H1 (cell line): ENCODE results near the gene MMP17. TPM values are rescaled to one million over a fixed set of nuclear protein-coding genes. Genes with fewer than 3 reads are reported as not detected.

ENCODE experiments used
- CTCF ChIA-PET: fragments of 300-600 bp; sonication (Branson Sonifier 250); formaldehyde crosslinking; loops from one replicate; lab custom pipeline; 2021; ENCODE audit not compliant: partially characterized antibody; lab: Charles Lee
- POLR2A ChIA-PET: fragments of 300-600 bp; sonication (Branson Sonifier 250); formaldehyde crosslinking; loops from one replicate; lab custom pipeline; 2021; ENCODE audit warnings: inconsistent platforms; ENCODE audit not compliant: partially characterized antibody; lab: Charles Lee
- DNase-seq, 2 experiments: peaks; one replicate each; pipeline versions ENCODE4 v3.0.0 to v3.0.0-alpha.2; 2010 to 2022; ENCODE audit warnings: low spot score in 2 of 2, low read depth in 1 of 2, mixed read lengths in 1 of 2
- FAIRE-seq: peaks from 2 replicates; lab custom pipeline; 2011; peaks lifted over from hg19 to GRCh38; lab: Jason Lieb, UNC
- H2AFZ ChIP-seq: 2 replicates; pipeline ENCODE4 v1.8.1; 2012; ENCODE audit warnings: low read length, inconsistent platforms
- H2AK5ac ChIP-seq: 2 replicates; pipeline ENCODE4 v1.6.1; 2013; ENCODE audit warnings: low read depth, low read length
- H2BK120ac ChIP-seq: replicated peaks from 2 replicates; pipeline ENCODE3; 2013; ENCODE audit warnings: low read depth, low read length, inconsistent platforms
- H2BK12ac ChIP-seq: 2 replicates; pipeline ENCODE4 v1.6.1; 2013; ENCODE audit warnings: low read depth, low read length
- H2BK15ac ChIP-seq: 2 replicates; pipeline ENCODE4 v1.6.1; 2013; ENCODE audit warnings: low read length
- H2BK20ac ChIP-seq: 2 replicates; pipeline ENCODE4 v1.6.1; 2013; ENCODE audit warnings: low read length
- H2BK5ac ChIP-seq: 2 replicates; pipeline ENCODE4 v1.6.1; 2013; ENCODE audit warnings: low read depth, low read length
- H3K14ac ChIP-seq: 2 replicates; pipeline ENCODE4 v1.6.1; 2013; ENCODE audit warnings: inconsistent platforms; ENCODE audit not compliant: insufficient read length
- H3K18ac ChIP-seq: 2 replicates; pipeline ENCODE4 v1.6.1; 2013; ENCODE audit warnings: low read length; ENCODE audit errors: extremely low read depth
- H3K23ac ChIP-seq: 2 replicates; pipeline ENCODE4 v1.6.1; 2013; ENCODE audit warnings: inconsistent platforms; ENCODE audit not compliant: insufficient read length
- H3K23me2 ChIP-seq: 2 replicates; pipeline ENCODE4 v1.6.1; 2013; ENCODE audit warnings: low read depth, low read length
- H3K27ac ChIP-seq: 2 replicates; pipeline ENCODE4 v1.6.1; 2011; ENCODE audit warnings: low read depth, low read length, inconsistent platforms
- H3K27me3 ChIP-seq, 4 experiments: replicated peaks in 1 of 4; 1 replicate in 1 of 4; 2 replicates in 3 of 4; pipeline versions ENCODE4 v1.6.1 to v1.8.1; 2011 to 2013; ENCODE audit warnings: low read length in 3 of 4, mild to moderate bottlenecking in 3 of 4, inconsistent platforms in 2 of 4, mixed read lengths in 2 of 4, moderate library complexity in 1 of 4; ENCODE audit not compliant: control insufficient read depth in 3 of 4, insufficient read depth in 3 of 4; ENCODE audit errors: extremely low read depth in 1 of 4
- H3K36me3 ChIP-seq, 4 experiments: 2 replicates each; pipeline versions ENCODE4 v1.6.1 to v1.8.1; 2011 to 2013; ENCODE audit warnings: mild to moderate bottlenecking in 4 of 4, low read length in 3 of 4, moderate library complexity in 2 of 4, control low read depth in 1 of 4, inconsistent platforms in 1 of 4; ENCODE audit not compliant: insufficient read depth in 4 of 4, control insufficient read depth in 2 of 4
- H3K4ac ChIP-seq: replicated peaks from 2 replicates; pipeline ENCODE3; 2013; ENCODE audit warnings: low read length, low read depth, mixed read lengths, inconsistent platforms; ENCODE audit not compliant: insufficient read length
- H3K4me1 ChIP-seq, 4 experiments: replicated peaks in 1 of 4; 1 replicate in 1 of 4; 2 replicates in 3 of 4; pipeline versions ENCODE4 v1.6.1 to v1.8.1; 2011 to 2013; ENCODE audit warnings: low read length in 3 of 4, inconsistent platforms in 2 of 4, mixed read lengths in 1 of 4; ENCODE audit not compliant: insufficient read depth in 4 of 4, control insufficient read depth in 3 of 4
- H3K4me2 ChIP-seq, 2 experiments: 2 replicates each; pipeline versions ENCODE4 v1.6.1 to v1.8.1; 2011 to 2013; ENCODE audit warnings: low read depth in 2 of 2, low read length in 2 of 2, control low read depth in 1 of 2, inconsistent platforms in 1 of 2, mild to moderate bottlenecking in 1 of 2; ENCODE audit not compliant: insufficient read depth in 1 of 2
- H3K4me3 ChIP-seq, 4 experiments: fragments of 200-600, 300-600 bp in 1 of 4; sonication (generic), shearing (Covaris generic), sonication (Bioruptor Twin) in 1 of 4; 2 replicates each; pipeline versions ENCODE4 v1.5.1 to v1.8.1; 2011 to 2016; ENCODE audit warnings: low read length in 4 of 4, low read depth in 3 of 4, control low read depth in 2 of 4, inconsistent platforms in 2 of 4, mild to moderate bottlenecking in 2 of 4, mixed read lengths in 1 of 4, moderate library complexity in 1 of 4; ENCODE audit not compliant: insufficient read depth in 2 of 4; ENCODE audit errors: extremely low read depth in 1 of 4
- H3K56ac ChIP-seq: replicated peaks from 2 replicates; pipeline ENCODE3; 2013; ENCODE audit warnings: low read depth, mild to moderate bottlenecking, mixed read lengths, low read length, inconsistent platforms; ENCODE audit not compliant: insufficient read length
- H3K79me1 ChIP-seq: 2 replicates; pipeline ENCODE4 v1.6.1; 2013; ENCODE audit warnings: low read depth, low read length, control low read depth
- H3K79me2 ChIP-seq, 2 experiments: 2 replicates each; pipeline versions ENCODE4 v1.6.1 to v1.8.1; 2012 to 2013; ENCODE audit warnings: low read length in 2 of 2, mild to moderate bottlenecking in 2 of 2, inconsistent platforms in 1 of 2; ENCODE audit not compliant: insufficient read depth in 2 of 2, control insufficient read depth in 1 of 2
- H3K9ac ChIP-seq, 4 experiments: replicated peaks in 1 of 4; 1 replicate in 1 of 4; 2 replicates in 3 of 4; pipeline versions ENCODE4 v1.6.1 to v1.8.1; 2011 to 2013; ENCODE audit warnings: low read depth in 3 of 4, low read length in 3 of 4, control low read depth in 2 of 4, mild to moderate bottlenecking in 2 of 4, moderate library complexity in 2 of 4, inconsistent platforms in 1 of 4; ENCODE audit errors: extremely low read depth in 1 of 4
- H3K9me3 ChIP-seq, 2 experiments: 2 replicates each; pipeline versions ENCODE4 v1.6.1 to v1.8.1; 2012 to 2013; ENCODE audit warnings: mild to moderate bottlenecking in 2 of 2, moderate library complexity in 2 of 2, control low read depth in 1 of 2, inconsistent platforms in 1 of 2, low read depth in 1 of 2, low read length in 1 of 2, mixed read lengths in 1 of 2; ENCODE audit not compliant: insufficient read depth in 2 of 2
- H4K20me1 ChIP-seq, 2 experiments: replicated peaks in 1 of 2; 2 replicates each; pipeline versions ENCODE3 to v1.8.1; 2011 to 2013; ENCODE audit warnings: inconsistent platforms in 2 of 2, low read length in 2 of 2, mild to moderate bottlenecking in 1 of 2; ENCODE audit not compliant: insufficient read depth in 2 of 2, control insufficient read depth in 1 of 2
- H4K5ac ChIP-seq: 2 replicates; pipeline ENCODE4 v1.6.1; 2013; ENCODE audit warnings: low read length, low read depth, mixed read lengths, inconsistent platforms; ENCODE audit not compliant: insufficient read length
- H4K8ac ChIP-seq: 2 replicates; pipeline ENCODE4 v1.8.0; 2013; ENCODE audit warnings: mild to moderate bottlenecking, moderate library complexity, low read length, inconsistent platforms; ENCODE audit not compliant: insufficient read depth; ENCODE audit errors: extremely low read depth
- H4K91ac ChIP-seq: replicated peaks from 2 replicates; pipeline ENCODE3; 2013; ENCODE audit warnings: low read length, mixed read lengths, inconsistent platforms; ENCODE audit not compliant: insufficient read length
- ATF3 ChIP-seq: IDR thresholded peaks from 2 replicates; pipeline ENCODE4 v1.6.1; 2011; ENCODE audit warnings: low read depth, mild to moderate bottlenecking, low read length; ENCODE audit not compliant: insufficient read depth
- CTBP2 ChIP-seq: IDR thresholded peaks from 2 replicates; pipeline ENCODE4 v1.7.0; 2011; ENCODE audit warnings: borderline replicate concordance, mild to moderate bottlenecking, moderate library complexity, mixed read lengths, low read length; ENCODE audit not compliant: insufficient read depth, insufficient read length
- E2F6 ChIP-seq: IDR thresholded peaks from 2 replicates; pipeline ENCODE4 v1.6.1; 2012; ENCODE audit warnings: inconsistent platforms
- EZH2 ChIP-seq: fragments of 200-600 bp; sonication (generic); IDR thresholded peaks from 2 replicates; pipeline ENCODE4 v1.7.1; 2012; ENCODE audit warnings: low read depth, mild to moderate bottlenecking, moderate library complexity, low read length, inconsistent platforms; ENCODE audit not compliant: severe bottlenecking
- FOSL1 ChIP-seq: IDR thresholded peaks from 2 replicates; pipeline ENCODE4 v1.6.1; 2011; ENCODE audit warnings: mild to moderate bottlenecking, low read depth, low read length, moderate library complexity; ENCODE audit not compliant: insufficient read depth
- GABPA ChIP-seq: IDR thresholded peaks from 2 replicates; pipeline ENCODE4 v1.6.1; 2011; ENCODE audit warnings: mild to moderate bottlenecking, low read length, moderate library complexity, borderline replicate concordance; ENCODE audit not compliant: insufficient read depth
- RNF2 ChIP-seq: fragments of 200-900, 300-1000 bp; sonication (generic); IDR thresholded peaks from 2 replicates; pipeline ENCODE4 v1.7.1; 2016; ENCODE audit warnings: borderline replicate concordance, low read depth, mild to moderate bottlenecking, antibody characterized with exemption, low read length; ENCODE audit not compliant: poor library complexity, severe bottlenecking; ENCODE audit errors: missing control alignments
- SIN3A ChIP-seq, 2 experiments: IDR thresholded peaks in 1 of 2; conservative IDR thresholded peaks in 1 of 2; 2 replicates each; pipeline ENCODE4 v1.6.1; 2011 to 2012; ENCODE audit warnings: low read length in 2 of 2, improper control_type of control experiment in 1 of 2, low read depth in 1 of 2, mild to moderate bottlenecking in 1 of 2
- SIX5 ChIP-seq: IDR thresholded peaks from 2 replicates; pipeline ENCODE4 v1.6.1; 2011; ENCODE audit warnings: mild to moderate bottlenecking, low read depth, low read length
- TAF7 ChIP-seq: optimal IDR thresholded peaks from 2 replicates; pipeline ENCODE3; 2011; ENCODE audit warnings: low read depth, mild to moderate bottlenecking, inconsistent platforms, low read length, moderate library complexity, borderline replicate concordance
- TCF12 ChIP-seq: IDR thresholded peaks from 2 replicates; pipeline ENCODE4 v1.6.1; 2011; ENCODE audit warnings: low read depth, mild to moderate bottlenecking, low read length
- WGBS, 2 experiments: shearing (Covaris generic) in 1 of 2; methylation state at CpG; one replicate each; pipeline versions ENCODE4 v1.1.6 to v1.1.7; 2013 to 2015; ENCODE audit warnings: low lambda C conversion rate in 2 of 2, mixed read lengths in 2 of 2, inconsistent platforms in 1 of 2, low coverage in 1 of 2, missing lambda C conversion rate in 1 of 2; ENCODE audit not compliant: insufficient replicate concordance in 2 of 2, insufficient coverage in 1 of 2, insufficient read length in 1 of 2; ENCODE audit errors: extremely low coverage in 1 of 2, missing lambda C conversion rate in 1 of 2; 5-methylcytosine and 5-hydroxymethylcytosine counted together
- polyA plus RNA-seq, 7 experiments: library from polyadenylated mRNA; depleted of rRNA in 3 of 7; stranded (reverse) in 5 of 7; unstranded in 2 of 7; fragments of >200 nt in 5 of 7; fragments of 200-250 nt in 2 of 7; gene quantifications; 1 replicate in 5 of 7; 2 replicates in 1 of 7; 4 replicates in 1 of 7; pipeline versions ENCODE4 v1.2.1 to v1.2.3, GENCODE V29; 2011 to 2013; ENCODE audit warnings: missing spikeins in 2 of 7, mixed read lengths in 2 of 7
- total RNA-seq: library from RNA; stranded (reverse); fragmentation: NEBNext Ultra II Directional; extraction: Animal tissue kit (Norgen Biotek cat#: 25700); gene quantifications from 2 replicates; pipeline ENCODE4 v1.2.1, GENCODE V29; 2021

MMP17 gene
- total and polyA plus RNA-seq, 2 of the 8 experiments (the other 6 are each of a cell fraction or from before 2014, with no cell fraction given), result 41.3 to 53.8 TPM

- 93% methylated on average over 29 of the region's 29 CpGs; no CpG with 5 or more reads in 1 of the 2 experiments for WGBS, 2 experiments
- peaks cover 2 to 51% (median 14%) of the 10 kb centered on the region in 4 experiments; a peak in 6 of 8 replicates for H3K36me3 ChIP-seq
- peaks cover 0 to 7% of the 10 kb centered on the region in 2 experiments for H4K20me1 ChIP-seq
- no peak overlapping the region for H3K14ac ChIP-seq
- DNase-seq, result no peak
- ChIA-PET CTCF (interaction anchor here (0.6 to 2.1 kb wide), 5 partner anchors 8 to 176 kb away, joined by 3 to 5 read pairs (median 4); no protein-coding TSS in a partner anchor), POLR2A (interaction anchor here (0.9 to 1.1 kb wide), 2 partner anchors 17 to 81 kb away, joined by 3 read pairs; partner anchors contain the start of gene MMP17)
- H2BK120ac ChIP-seq, result no peak overlapping the region
- no peaks in the 10 kb centered on the region for H3K27me3 ChIP-seq
- H3K23ac ChIP-seq, result no peak overlapping the region
- H3K18ac ChIP-seq, result no peak overlapping the region
- H2BK20ac ChIP-seq, result no peak overlapping the region
- no peak overlapping the region for H4K91ac ChIP-seq
- no peaks in the 10 kb centered on the region for H3K9me3 ChIP-seq
- no peak overlapping the region for H2BK5ac ChIP-seq
- no peaks in the 10 kb centered on the region for H3K79me1 ChIP-seq
- H2AK5ac ChIP-seq, result no peak overlapping the region
- H2AFZ ChIP-seq, result no peak overlapping the region
- no peaks in the 10 kb centered on the region for H3K4me1 ChIP-seq
- no peak overlapping the region for H3K4me3 ChIP-seq
- no peak overlapping the region for H2BK12ac ChIP-seq
- H3K4me2 ChIP-seq, result no peak overlapping the region
- H2BK15ac ChIP-seq, result no peak overlapping the region
- H3K27ac ChIP-seq, result no peak overlapping the region
- H3K56ac ChIP-seq, result no peak overlapping the region
- no peak overlapping the region for H4K5ac ChIP-seq
- FAIRE-seq, result no peak
- no peak overlapping the region for H3K4ac ChIP-seq
- H4K8ac ChIP-seq, result peak overlapping the region; percentile 51; the same call in 1 of the 2 replicates
- H3K9ac ChIP-seq, result no peak overlapping the region
- no peaks in the 10 kb centered on the region for H3K79me2 ChIP-seq
- TF ChIP-seq E2F6 (no peak), GABPA (no peak), TCF12 (no peak), EZH2 (no peak), ATF3 (no peak), SIN3A (conservative IDR thresholded peaks at IDR 0.05 in 1 of 2, IDR thresholded peaks at IDR 0.05 in 1 of 2; ENCODE audit: low read depth in 1 of 2, low read length in 2 of 2) (no peak), CTBP2 (no peak), FOSL1 (no peak), SIX5 (no peak), RNF2 (no peak), TAF7 (no peak)
- no peaks in the 10 kb centered on the region for H3K23me2 ChIP-seq
Measured at GRCh38 chr12:131845121-131845520, 16.9 kb downstream of the MMP17 start.
